ENCODE measurements around the gene SLC8B1.

The SLC8B1 gene

GRCh38 chr12:113318900-113319628, 15.8 kb downstream of the SLC8B1 start:
- DNase-seq: no peak

GRCh38 chr12:113318046-113318656, 16.8 kb downstream of the SLC8B1 start:
- no peak for DNase-seq

GRCh38 chr12:113317122-113317521, 17.8 kb downstream of the SLC8B1 start:
- DNase-seq: no peak

- no peak for DNase-seq
These were observed 18.8 kb downstream of the SLC8B1 start for GRCh38 chr12:113316155-113316554.

GRCh38 chr12:113315358-113315757, 19.6 kb downstream of the SLC8B1 start:
- no peak for DNase-seq

- no peak for DNase-seq
These were observed 20.8 kb downstream of the SLC8B1 start for GRCh38 chr12:113314121-113314529.

GRCh38 chr12:113310489-113310888, 24.4 kb downstream of the SLC8B1 start:
- DNase-seq: no peak

- DNase-seq: no peak
These were observed 28.5 kb downstream of the SLC8B1 start for GRCh38 chr12:113306382-113306781.

GRCh38 chr12:113305281-113305856, 29.5 kb downstream of the SLC8B1 start:
- DNase-seq: no peak

GRCh38 chr12:113302886-113303640, 31.8 kb downstream of the SLC8B1 start:
- DNase-seq: no peak

- no peak for DNase-seq
These were observed 32.4 kb downstream of the SLC8B1 start for GRCh38 chr12:113302466-113302865.

GRCh38 chr12:113301811-113302210, 33.1 kb downstream of the SLC8B1 start:
- DNase-seq: no peak

- no peak for DNase-seq
These were observed 35.2 kb downstream of the SLC8B1 start for GRCh38 chr12:113299619-113300237.

- DNase-seq: peak; percentile 92
These were observed 35.9 kb downstream of the SLC8B1 start for GRCh38 chr12:113298861-113299545.

- no peak for DNase-seq
These were observed 36.5 kb downstream of the SLC8B1 start for GRCh38 chr12:113298472-113298817.

GRCh38 chr12:113297621-113298471, 37.1 kb downstream of the SLC8B1 start:
- no peak for DNase-seq

GRCh38 chr12:113297214-113297587, 37.7 kb downstream of the SLC8B1 start:
- DNase-seq: no peak

- no peak for DNase-seq
These were observed 38.2 kb downstream of the SLC8B1 start for GRCh38 chr12:113296557-113297213.

GRCh38 chr12:113295886-113296556, 38.9 kb downstream of the SLC8B1 start:
- DNase-seq: no peak

GRCh38 chr12:113293100-113293499, 41.8 kb downstream of the SLC8B1 start:
- DNase-seq: no peak

- no peak for DNase-seq
These were observed 42.4 kb downstream of the SLC8B1 start for GRCh38 chr12:113292547-113292946.

Data from NCI-H2171 (cell line).